ENCODE results near the gene MTAP. TPM values are rescaled to one million over a fixed set of nuclear protein-coding genes. Genes with fewer than 3 reads are reported as not detected.

Gene MTAP
- total RNA-seq, 1 experiment from 2014 or later = 84.3 TPM

GRCh38 chr9:21766096-21766495 is 36.3 kb upstream of the MTAP start:
- Mint-ChIP-seq H3K4me1 (no peaks in the 10 kb centered on the region), H3K27ac (no peak overlapping the region), H3K4me3 (no peak overlapping the region), H3K36me3 (no peaks in the 10 kb centered on the region), H3K27me3 (ENCODE audit: low read depth) (peaks cover 97% of the 10 kb centered on the region), H3K9me3 (no peaks in the 10 kb centered on the region)
- no peak for TF ChIP-seq CBFB (CRISPR knock-in tag; IDR thresholded peaks at IDR 0.05; ENCODE audit: low read depth)
- TF ChIP-seq E2F1 (CRISPR knock-in tag; IDR thresholded peaks at IDR 0.05) = no peak
- TF ChIP-seq CREB1 (CRISPR knock-in tag; IDR thresholded peaks at IDR 0.05) = no peak
- no peak for TF ChIP-seq SOX15 (CRISPR knock-in tag; IDR thresholded peaks at IDR 0.05)
- TF ChIP-seq RELA (CRISPR knock-in tag; IDR thresholded peaks at IDR 0.05; ENCODE audit: borderline replicate concordance) = no peak
- TF ChIP-seq OVOL2 (CRISPR knock-in tag; IDR thresholded peaks at IDR 0.05; ENCODE audit: borderline replicate concordance) = no peak
- TF ChIP-seq ZNF512 (CRISPR knock-in tag; IDR thresholded peaks at IDR 0.05; ENCODE audit: borderline replicate concordance) = no peak
- TF ChIP-seq EMX1 (CRISPR knock-in tag; IDR thresholded peaks at IDR 0.05) = no peak
- no peak for TF ChIP-seq ZNF138 (CRISPR knock-in tag; conservative IDR thresholded peaks at IDR 0.05)
- TF ChIP-seq ATF1 (CRISPR knock-in tag; IDR thresholded peaks at IDR 0.05) = no peak
- TF ChIP-seq, protein P1, sequence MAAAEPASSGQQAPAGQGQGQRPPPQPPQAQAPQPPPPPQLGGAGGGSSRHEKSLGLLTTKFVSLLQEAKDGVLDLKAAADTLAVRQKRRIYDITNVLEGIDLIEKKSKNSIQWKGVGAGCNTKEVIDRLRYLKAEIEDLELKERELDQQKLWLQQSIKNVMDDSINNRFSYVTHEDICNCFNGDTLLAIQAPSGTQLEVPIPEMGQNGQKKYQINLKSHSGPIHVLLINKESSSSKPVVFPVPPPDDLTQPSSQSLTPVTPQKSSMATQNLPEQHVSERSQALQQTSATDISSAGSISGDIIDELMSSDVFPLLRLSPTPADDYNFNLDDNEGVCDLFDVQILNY (CRISPR knock-in tag; IDR thresholded peaks at IDR 0.05) = no peak
- TF ChIP-seq PRRX2 (CRISPR knock-in tag; IDR thresholded peaks at IDR 0.05) = no peak
- no peak for TF ChIP-seq ZNF671 (CRISPR knock-in tag; IDR thresholded peaks at IDR 0.05)
- TF ChIP-seq JUN (CRISPR knock-in tag; IDR thresholded peaks at IDR 0.05) = no peak
- no peak for TF ChIP-seq FOXK1 (CRISPR knock-in tag; IDR thresholded peaks at IDR 0.05)
- no peak for TF ChIP-seq HMGA2 (CRISPR knock-in tag; IDR thresholded peaks at IDR 0.05)
- no peak for TF ChIP-seq ETV6 (CRISPR knock-in tag; IDR thresholded peaks at IDR 0.05)
- ATAC-seq (no peak), DNase-seq (ENCODE audit: low spot score) (no peak)
- CTCF ChIA-PET = no interaction called here
- POLR2A ChIA-PET = no interaction called here

DNA sequence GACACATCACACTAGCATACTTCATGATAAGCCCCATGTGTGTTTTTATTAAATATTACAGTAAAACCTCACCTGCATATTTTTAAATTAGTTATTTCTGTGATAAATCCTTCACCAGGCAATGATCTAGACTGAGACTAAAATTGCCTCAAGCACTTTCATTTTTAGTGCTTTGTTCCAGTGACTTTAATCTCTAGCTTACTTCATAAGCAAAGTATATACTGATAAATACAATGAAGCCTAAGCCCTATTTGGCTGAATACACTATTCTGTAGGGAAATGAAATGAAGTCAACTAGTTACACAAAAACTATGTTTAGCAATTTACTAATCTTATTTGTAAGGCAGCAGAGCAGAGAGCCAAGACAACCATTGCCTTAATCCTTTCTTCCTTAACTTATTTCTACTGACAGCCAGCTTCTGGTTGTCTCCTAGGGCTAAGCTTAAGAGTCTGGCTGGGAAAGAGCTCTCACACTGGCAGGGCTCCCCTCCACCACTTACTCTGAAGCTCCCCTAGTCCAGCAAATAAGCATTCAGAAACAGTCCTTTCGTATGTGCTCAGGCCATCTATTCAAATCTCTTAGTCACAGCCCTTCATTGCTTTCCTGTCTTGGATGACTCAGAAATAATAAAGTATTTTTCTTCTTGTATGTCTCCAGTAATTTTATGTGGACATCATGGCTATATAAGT is 31.4 kb upstream of the MTAP start:
- POLR2A ChIA-PET = interaction anchor here (1.1 kb wide), 1 partner anchor 31 kb away, joined by 3 read pairs; no protein-coding TSS in a partner anchor
- Mint-ChIP-seq H3K27me3 (ENCODE audit: low read depth) (peaks cover 64% of the 10 kb centered on the region), H3K36me3 (no peaks in the 10 kb centered on the region), H3K4me1 (no peaks in the 10 kb centered on the region), H3K9me3 (no peaks in the 10 kb centered on the region), H3K4me3 (no peak overlapping the region), H3K27ac (no peak overlapping the region)
- CTCF ChIA-PET = interaction anchor here (0.5 to 1.3 kb wide), 3 partner anchors 193 to 518 kb away, joined by 3 read pairs; no protein-coding TSS in a partner anchor
- ATAC-seq = no peak
- TF ChIP-seq NR1H2 (CRISPR knock-in tag; IDR thresholded peaks at IDR 0.05) (no peak), IRF2 (CRISPR knock-in tag; IDR thresholded peaks at IDR 0.05; ENCODE audit: borderline replicate concordance, low read depth) (no peak), RELA (CRISPR knock-in tag; IDR thresholded peaks at IDR 0.05; ENCODE audit: borderline replicate concordance) (no peak), ZNF317 (CRISPR knock-in tag; IDR thresholded peaks at IDR 0.05; ENCODE audit: borderline replicate concordance, low read depth) (no peak), ZNF671 (CRISPR knock-in tag; IDR thresholded peaks at IDR 0.05) (no peak), TP53 (CRISPR knock-in tag; IDR thresholded peaks at IDR 0.05) (no peak), NFE2L1 (CRISPR knock-in tag; IDR thresholded peaks at IDR 0.05) (no peak), ZNF232 (CRISPR knock-in tag; IDR thresholded peaks at IDR 0.05) (no peak), TEAD1 (CRISPR knock-in tag; IDR thresholded peaks at IDR 0.05) (no peak)
- TF ChIP-seq, protein P2, sequence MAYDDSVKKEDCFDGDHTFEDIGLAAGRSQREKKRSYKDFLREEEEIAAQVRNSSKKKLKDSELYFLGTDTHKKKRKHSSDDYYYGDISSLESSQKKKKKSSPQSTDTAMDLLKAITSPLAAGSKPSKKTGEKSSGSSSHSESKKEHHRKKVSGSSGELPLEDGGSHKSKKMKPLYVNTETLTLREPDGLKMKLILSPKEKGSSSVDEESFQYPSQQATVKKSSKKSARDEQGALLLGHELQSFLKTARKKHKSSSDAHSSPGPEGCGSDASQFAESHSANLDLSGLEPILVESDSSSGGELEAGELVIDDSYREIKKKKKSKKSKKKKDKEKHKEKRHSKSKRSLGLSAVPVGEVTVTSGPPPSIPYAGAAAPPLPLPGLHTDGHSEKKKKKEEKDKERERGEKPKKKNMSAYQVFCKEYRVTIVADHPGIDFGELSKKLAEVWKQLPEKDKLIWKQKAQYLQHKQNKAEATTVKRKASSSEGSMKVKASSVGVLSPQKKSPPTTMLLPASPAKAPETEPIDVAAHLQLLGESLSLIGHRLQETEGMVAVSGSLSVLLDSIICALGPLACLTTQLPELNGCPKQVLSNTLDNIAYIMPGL (CRISPR knock-in tag; IDR thresholded peaks at IDR 0.05) = no peak
- TF ChIP-seq, protein P1 (CRISPR knock-in tag; IDR thresholded peaks at IDR 0.05) = no peak
- TF ChIP-seq, protein P3, sequence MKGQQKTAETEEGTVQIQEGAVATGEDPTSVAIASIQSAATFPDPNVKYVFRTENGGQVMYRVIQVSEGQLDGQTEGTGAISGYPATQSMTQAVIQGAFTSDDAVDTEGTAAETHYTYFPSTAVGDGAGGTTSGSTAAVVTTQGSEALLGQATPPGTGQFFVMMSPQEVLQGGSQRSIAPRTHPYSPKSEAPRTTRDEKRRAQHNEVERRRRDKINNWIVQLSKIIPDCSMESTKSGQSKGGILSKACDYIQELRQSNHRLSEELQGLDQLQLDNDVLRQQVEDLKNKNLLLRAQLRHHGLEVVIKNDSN (CRISPR knock-in tag; IDR thresholded peaks at IDR 0.05) = no peak
- DNase-seq (ENCODE audit: low spot score) = no peak
